ENCODE data around the gene RASSF1. TPM values are rescaled to one million over a fixed set of nuclear protein-coding genes. Genes with fewer than 3 reads are reported as not detected.
A peak's percentile ranks its signal among the peaks of the same experiment; 100 is the strongest.

The RASSF1 gene
- total and polyA plus RNA-seq, 8 donors: 10.3 to 29.5 (median 14.2) TPM

DNA sequence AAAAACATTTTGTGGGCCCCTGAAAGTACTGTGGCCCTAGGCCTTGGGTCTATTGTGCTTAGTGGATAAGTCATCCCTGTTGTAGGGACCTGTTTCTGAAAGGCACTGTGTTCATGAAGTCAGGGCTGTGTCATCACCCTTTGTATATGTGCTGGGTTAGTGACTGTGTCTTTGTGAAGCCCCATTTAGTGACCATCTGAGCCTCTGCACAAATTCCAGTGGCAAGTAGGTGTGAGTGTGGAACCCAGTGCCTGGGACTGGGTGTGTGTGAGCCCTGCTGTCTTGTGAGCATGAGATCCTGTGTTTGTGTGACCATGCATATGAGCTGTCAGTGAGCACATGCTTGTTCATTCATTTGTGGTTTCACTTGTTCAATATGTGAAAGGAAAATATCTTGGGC lies 36.0 kb downstream of the RASSF1 start:
- H3K9me3 ChIP-seq: no peaks in the 10 kb centered on the region
- TF ChIP-seq, protein P1, sequence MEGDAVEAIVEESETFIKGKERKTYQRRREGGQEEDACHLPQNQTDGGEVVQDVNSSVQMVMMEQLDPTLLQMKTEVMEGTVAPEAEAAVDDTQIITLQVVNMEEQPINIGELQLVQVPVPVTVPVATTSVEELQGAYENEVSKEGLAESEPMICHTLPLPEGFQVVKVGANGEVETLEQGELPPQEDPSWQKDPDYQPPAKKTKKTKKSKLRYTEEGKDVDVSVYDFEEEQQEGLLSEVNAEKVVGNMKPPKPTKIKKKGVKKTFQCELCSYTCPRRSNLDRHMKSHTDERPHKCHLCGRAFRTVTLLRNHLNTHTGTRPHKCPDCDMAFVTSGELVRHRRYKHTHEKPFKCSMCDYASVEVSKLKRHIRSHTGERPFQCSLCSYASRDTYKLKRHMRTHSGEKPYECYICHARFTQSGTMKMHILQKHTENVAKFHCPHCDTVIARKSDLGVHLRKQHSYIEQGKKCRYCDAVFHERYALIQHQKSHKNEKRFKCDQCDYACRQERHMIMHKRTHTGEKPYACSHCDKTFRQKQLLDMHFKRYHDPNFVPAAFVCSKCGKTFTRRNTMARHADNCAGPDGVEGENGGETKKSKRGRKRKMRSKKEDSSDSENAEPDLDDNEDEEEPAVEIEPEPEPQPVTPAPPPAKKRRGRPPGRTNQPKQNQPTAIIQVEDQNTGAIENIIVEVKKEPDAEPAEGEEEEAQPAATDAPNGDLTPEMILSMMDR (IDR thresholded peaks at IDR 0.05): no peak
- peaks cover 8 to 12% (median 8%) of the 10 kb centered on the region in 3 donors for H3K4me1 ChIP-seq
- no peaks in the 10 kb centered on the region for H3K27me3 ChIP-seq
- H3K27ac ChIP-seq: no peak overlapping the region
- FAIRE-seq: no peak
- no peak overlapping the region for H3K4me3 ChIP-seq
- H3K36me3 ChIP-seq: no peaks in the 10 kb centered on the region
- intact Hi-C loops (cut with DNase I): no loop called here
- no peak for ATAC-seq
- no peak for DNase-seq

DNA sequence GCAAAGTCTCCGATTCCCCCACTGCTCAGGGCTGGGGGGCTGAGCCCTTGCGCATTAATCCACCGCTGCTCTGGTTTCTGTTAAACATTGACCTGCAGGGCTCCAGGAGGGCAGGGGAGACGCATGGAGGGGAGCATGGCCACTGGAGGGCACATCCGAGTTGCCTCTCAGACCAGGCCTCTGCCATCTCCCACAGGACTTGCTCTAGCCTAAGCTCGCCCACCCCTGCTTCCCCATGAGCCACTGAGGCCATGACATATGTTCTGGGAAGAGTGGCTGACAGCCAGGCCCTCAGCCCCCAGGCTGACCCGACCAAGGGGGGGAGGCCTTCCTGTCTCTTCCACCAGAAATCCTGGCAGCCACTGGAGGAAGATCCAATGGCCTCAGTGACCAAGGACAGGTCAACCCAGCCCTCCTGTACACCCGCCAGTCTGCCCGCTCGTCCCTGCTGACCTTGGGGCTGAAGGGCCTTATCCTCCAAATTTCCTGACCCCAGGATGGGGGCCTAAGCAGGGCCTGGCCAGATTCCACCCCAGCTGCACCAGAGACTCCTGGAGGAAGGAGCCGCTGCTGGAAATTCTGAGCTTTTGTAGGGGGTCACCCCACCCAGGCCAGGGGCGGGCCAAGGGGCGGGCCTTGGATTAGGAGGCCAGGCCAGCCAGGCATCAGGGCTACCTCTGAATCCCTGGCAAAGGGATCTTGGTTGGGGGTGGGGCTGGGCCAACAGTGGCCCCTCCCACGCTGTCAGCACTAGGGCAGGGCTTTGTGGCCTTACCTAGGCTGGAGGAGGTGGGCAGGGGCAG lies 37.4 kb downstream of the RASSF1 start, which contains the start of gene HYAL1:
Gene HYAL1, minus strand, starts transcription at position 562 of the 803 bp plus-strand sequence. CDS start 618 bp downstream, outside the sequence.
- 45 to 52% methylated on average over 14 of the region's 14 CpGs for WGBS, 2 donors
- TF ChIP-seq, protein P1 (IDR thresholded peaks at IDR 0.05): no peak
- peaks cover 11 to 14% (median 11%) of the 10 kb centered on the region in 3 donors for H3K4me1 ChIP-seq
- intact Hi-C loops (cut with DNase I): no loop called here
- FAIRE-seq (no peak), DNase-seq (peak in 5 of 6 donors; percentile 58 to 88 (median 73)), ATAC-seq (peak in 3 of 4 donors; percentile 3 to 27 (median 23))
- H3K36me3 ChIP-seq: no peaks in the 10 kb centered on the region
- H3K9me3 ChIP-seq: no peaks in the 10 kb centered on the region
- H3K27ac ChIP-seq: peak within 1 kb of the TSS; percentile 58 to 78 (median 70)
- H3K27me3 ChIP-seq: no peaks in the 10 kb centered on the region
- peak within 1 kb of the TSS in 2 of 4 donors; percentile 18 to 26 for H3K4me3 ChIP-seq

DNA sequence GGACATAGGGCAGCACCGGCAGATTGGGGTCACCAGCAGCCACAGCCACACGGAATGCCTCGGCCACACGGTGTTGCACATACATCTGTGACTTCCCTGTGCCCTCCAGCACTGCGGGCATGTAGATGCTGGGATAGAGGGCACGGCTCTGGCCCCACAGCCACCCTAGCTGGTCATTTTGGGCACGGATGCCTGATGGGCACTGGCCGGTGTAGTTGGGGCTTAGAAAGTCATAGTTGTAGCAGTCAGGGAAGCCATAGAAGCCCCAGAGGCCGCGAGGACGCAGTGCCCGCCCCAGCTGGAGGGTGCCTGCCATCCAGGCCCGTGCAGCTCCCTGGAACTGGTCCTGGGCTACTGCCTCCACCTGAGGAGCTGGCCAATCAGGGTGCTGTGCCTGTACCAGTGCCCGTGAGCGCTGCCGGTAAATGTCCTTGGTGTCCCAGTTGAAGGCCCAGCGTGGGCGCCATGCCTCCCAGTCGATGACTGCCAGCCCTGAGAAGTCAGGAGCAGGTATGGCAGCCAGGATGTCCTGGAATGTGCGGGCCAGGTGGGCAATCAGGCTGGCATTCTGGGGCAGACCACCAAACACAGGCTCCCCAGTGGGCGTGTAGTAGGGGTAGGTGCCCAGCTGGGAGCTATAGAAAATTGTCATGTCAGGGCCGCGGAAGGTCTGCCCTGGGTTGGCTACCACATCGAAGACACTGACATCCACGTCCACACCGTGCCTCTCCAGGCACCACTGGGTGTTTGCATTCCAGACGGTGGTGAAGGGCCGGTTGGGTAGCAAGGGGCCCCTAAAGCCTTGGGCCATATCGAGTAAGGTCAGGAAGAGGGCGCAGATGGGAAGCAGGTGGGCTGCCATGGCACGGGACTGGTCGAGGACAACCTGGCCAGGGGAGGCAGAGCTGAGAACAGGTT lies 38.3 kb downstream of the RASSF1 start:
- WGBS, 2 donors: 81 to 84% methylated on average over 32 of the region's 32 CpGs
- peak in 1 of 6 donors; percentile 30 for DNase-seq
- intact Hi-C loops (cut with DNase I): no loop called here
- no peaks in the 10 kb centered on the region for H3K9me3 ChIP-seq
- TF ChIP-seq, protein P1 (IDR thresholded peaks at IDR 0.05): no peak
- no peaks in the 10 kb centered on the region for H3K36me3 ChIP-seq
- FAIRE-seq: no peak
- ATAC-seq: no peak
- no peaks in the 10 kb centered on the region for H3K27me3 ChIP-seq
- H3K4me1 ChIP-seq: peaks cover 11 to 14% (median 11%) of the 10 kb centered on the region in 3 donors
- peak overlapping the region in 2 of 4 donors; percentile 18 to 26 for H3K4me3 ChIP-seq
- peak overlapping the region; percentile 58 to 78 (median 70) for H3K27ac ChIP-seq

DNA sequence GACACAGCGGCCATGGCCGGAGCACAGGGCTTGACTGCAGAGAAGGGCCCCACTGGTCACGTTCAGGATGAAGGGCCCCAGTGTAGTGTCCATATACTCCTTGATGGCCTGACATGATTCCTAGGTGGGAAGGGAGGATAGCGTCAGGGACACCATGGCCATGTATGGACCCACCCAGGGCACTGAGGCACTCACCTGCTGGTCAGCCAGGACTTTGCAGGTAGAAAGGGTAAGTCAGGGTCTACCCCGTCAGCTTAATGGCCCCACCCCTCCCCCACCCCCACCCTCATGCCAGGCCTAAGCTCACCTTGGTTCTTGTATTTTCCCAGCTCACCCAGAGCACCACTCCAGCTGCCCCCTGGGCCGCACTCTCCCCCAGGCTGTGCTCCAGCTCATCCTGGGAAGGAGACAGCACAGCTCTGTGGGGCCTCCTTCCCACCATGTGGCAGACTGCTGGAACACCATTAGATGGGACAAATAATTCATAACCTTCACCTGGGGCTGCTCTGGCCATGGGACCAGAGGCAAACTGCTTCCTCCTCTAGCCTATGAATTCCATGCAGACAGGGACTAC lies 39.9 kb downstream of the RASSF1 start:
- peak overlapping the region in 1 of 4 donors; percentile 67 for H3K4me3 ChIP-seq
- H3K27ac ChIP-seq: peak overlapping the region in 1 of 4 donors; percentile 80
- H3K27me3 ChIP-seq: no peaks in the 10 kb centered on the region
- intact Hi-C loops (cut with DNase I): no loop called here
- TF ChIP-seq, protein P1 (IDR thresholded peaks at IDR 0.05): no peak
- DNase-seq: no peak
- no peaks in the 10 kb centered on the region for H3K36me3 ChIP-seq
- peaks cover 11 to 14% (median 11%) of the 10 kb centered on the region in 3 donors for H3K4me1 ChIP-seq
- ATAC-seq: no peak
- H3K9me3 ChIP-seq: no peaks in the 10 kb centered on the region
- no peak for FAIRE-seq
- WGBS, 2 donors: 88 to 89% methylated on average over 6 of the region's 6 CpGs

Measured in pancreas (tissue), 10 donors.